HFFc6 (cell line): ENCODE measurements around the gene TMEM178A. TPM values are rescaled to one million over a fixed set of nuclear protein-coding genes. Genes with fewer than 3 reads are reported as not detected.
A peak's percentile ranks its signal among the peaks of the same experiment; 100 is the strongest.

Experiments
- DNase-seq: peaks from one replicate; pipeline ENCODE4 v3.0.0-alpha.2; 2018
- H3K27ac Mint-ChIP-seq: 2 replicates; pipeline ENCODE4 v1.8.0; 2020; ENCODE audit warnings: mild to moderate bottlenecking, mixed read lengths
- H3K27me3 Mint-ChIP-seq: 2 replicates; pipeline ENCODE4 v1.8.0; 2021; ENCODE audit warnings: mild to moderate bottlenecking, moderate library complexity, mixed read lengths; ENCODE audit not compliant: insufficient read depth
- H3K36me3 Mint-ChIP-seq: 2 replicates; pipeline ENCODE4 v1.8.0; 2021; ENCODE audit warnings: low read depth, mixed read lengths
- H3K4me1 Mint-ChIP-seq: 2 replicates; pipeline ENCODE4 v1.8.0; 2020; ENCODE audit warnings: low read depth, mixed read lengths
- H3K4me3 Mint-ChIP-seq: 2 replicates; pipeline ENCODE4 v1.8.0; 2020; ENCODE audit warnings: mild to moderate bottlenecking, moderate library complexity, mixed read lengths
- H3K9me3 Mint-ChIP-seq: 2 replicates; pipeline ENCODE4 v1.8.0; 2020; ENCODE audit warnings: mild to moderate bottlenecking, mixed read lengths
- CTCF ChIP-seq: fragments of 200-600 bp; sonication (generic); IDR thresholded peaks from 2 replicates; pipeline ENCODE4 v1.5.0; 2021; ENCODE audit warnings: antibody characterized with exemption, mild to moderate bottlenecking
- total RNA-seq, 6 experiments: library from RNA; stranded (reverse); fragmentation: NEBNext Ultra II Directional; extraction: Animal tissue kit (Norgen Biotek cat#: 25700); gene quantifications; 2 replicates in 1 of 6; 3 replicates in 5 of 6; pipeline ENCODE4 v1.2.3, GENCODE V29; 2021

Gene TMEM178A
- total RNA-seq, 6 experiments from 2014 or later = 0.18 to 0.99 (median 0.44) TPM

DNA sequence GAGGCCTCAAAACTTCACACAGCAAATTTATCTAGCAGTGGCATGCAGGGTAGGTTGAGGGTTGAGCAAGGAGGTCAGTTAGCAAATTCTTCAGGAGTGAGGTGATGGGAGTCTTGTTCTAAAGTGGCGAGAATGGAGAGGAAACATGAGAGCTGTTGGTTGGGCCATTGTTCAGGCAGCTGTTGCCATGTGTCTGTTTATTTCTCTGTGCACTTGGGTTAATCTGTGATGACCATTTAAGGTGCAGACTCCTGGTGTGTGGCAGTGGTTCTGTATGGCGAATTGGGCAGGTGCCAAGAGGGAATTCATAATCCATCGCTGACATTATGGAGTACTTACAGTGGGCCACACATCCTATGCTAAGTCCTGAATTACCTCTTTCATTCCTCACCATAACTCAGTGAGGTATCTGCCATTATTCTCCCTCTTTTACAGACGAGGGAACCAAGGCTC lies 30.4 kb downstream of the TMEM178A start:
- DNase-seq = peak; percentile 54
- TF ChIP-seq CTCF = no peak
- peak overlapping the region; percentile 60 for H3K27ac Mint-ChIP-seq
- H3K27me3 Mint-ChIP-seq = no peaks in the 10 kb centered on the region; the same call in 1 of the 2 replicates
- no peak overlapping the region for H3K4me3 Mint-ChIP-seq
- H3K36me3 Mint-ChIP-seq = peaks cover 4% of the 10 kb centered on the region
- peaks cover 10% of the 10 kb centered on the region for H3K9me3 Mint-ChIP-seq
- H3K4me1 Mint-ChIP-seq = peaks cover 34% of the 10 kb centered on the region

- DNase-seq = peak; percentile 59
- Mint-ChIP-seq H3K9me3 (peaks cover 17% of the 10 kb centered on the region), H3K27me3 (no peaks in the 10 kb centered on the region; the same call in 1 of the 2 replicates), H3K4me3 (no peak overlapping the region), H3K27ac (peak overlapping the region; percentile 60), H3K36me3 (peaks cover 11% of the 10 kb centered on the region), H3K4me1 (peaks cover 34% of the 10 kb centered on the region)
- TF ChIP-seq CTCF = peak; percentile 79
These were observed 31.1 kb downstream of the TMEM178A start for GRCh38 chr2:39696838-39697237.

DNA sequence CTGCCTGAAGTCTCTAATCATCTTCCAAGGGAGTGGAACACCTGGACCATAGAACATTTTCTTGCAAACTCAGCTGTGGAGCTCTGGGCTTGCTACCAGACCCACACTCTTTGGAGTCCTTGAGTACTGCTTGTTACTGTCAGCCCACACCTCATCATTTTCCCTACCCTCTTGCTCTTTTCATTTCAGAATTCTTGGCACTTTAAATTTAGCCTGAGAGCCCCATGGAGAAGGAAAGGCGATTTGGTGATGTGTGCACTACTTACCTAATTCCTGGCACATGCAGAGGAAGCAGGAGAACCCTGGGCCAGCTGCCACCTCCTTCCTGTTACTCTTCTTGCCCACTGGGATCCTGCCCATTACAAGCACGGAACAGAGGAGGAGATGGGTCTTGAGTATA lies 31.7 kb downstream of the TMEM178A start:
- peaks cover 23% of the 10 kb centered on the region for H3K9me3 Mint-ChIP-seq
- TF ChIP-seq CTCF = no peak
- no peaks in the 10 kb centered on the region; the same call in 1 of the 2 replicates for H3K27me3 Mint-ChIP-seq
- no peak overlapping the region for H3K4me3 Mint-ChIP-seq
- peaks cover 34% of the 10 kb centered on the region for H3K4me1 Mint-ChIP-seq
- H3K27ac Mint-ChIP-seq = no peak overlapping the region
- no peak for DNase-seq
- peaks cover 17% of the 10 kb centered on the region for H3K36me3 Mint-ChIP-seq

GRCh38 chr2:39701137-39701536 lies 35.4 kb downstream of the TMEM178A start:
- peaks cover 22% of the 10 kb centered on the region for H3K4me1 Mint-ChIP-seq
- TF ChIP-seq CTCF = no peak
- H3K27me3 Mint-ChIP-seq = peaks cover 2% of the 10 kb centered on the region; the same call in 1 of the 2 replicates
- no peak for DNase-seq
- no peak overlapping the region for H3K27ac Mint-ChIP-seq
- no peak overlapping the region for H3K4me3 Mint-ChIP-seq
- peaks cover 24% of the 10 kb centered on the region for H3K9me3 Mint-ChIP-seq
- H3K36me3 Mint-ChIP-seq = peaks cover 17% of the 10 kb centered on the region

GRCh38 chr2:39703181-39703872 lies 37.6 kb downstream of the TMEM178A start:
- H3K9me3 Mint-ChIP-seq = peaks cover 27% of the 10 kb centered on the region
- H3K27ac Mint-ChIP-seq = no peak overlapping the region
- no peak for DNase-seq
- peaks cover 2% of the 10 kb centered on the region for H3K27me3 Mint-ChIP-seq
- H3K36me3 Mint-ChIP-seq = peaks cover 22% of the 10 kb centered on the region
- H3K4me1 Mint-ChIP-seq = peaks cover 4% of the 10 kb centered on the region; the same call in 1 of the 2 replicates
- H3K4me3 Mint-ChIP-seq = no peak overlapping the region
- TF ChIP-seq CTCF = no peak
